ENCODE results near the gene SCN5A. TPM values are rescaled to one million over a fixed set of nuclear protein-coding genes. Genes with fewer than 3 reads are reported as not detected.
A peak's percentile ranks its signal among the peaks of the same experiment; 100 is the strongest.

SCN5A gene
- total RNA-seq, 1 experiment from 2014 or later, result 0.16 TPM

DNA sequence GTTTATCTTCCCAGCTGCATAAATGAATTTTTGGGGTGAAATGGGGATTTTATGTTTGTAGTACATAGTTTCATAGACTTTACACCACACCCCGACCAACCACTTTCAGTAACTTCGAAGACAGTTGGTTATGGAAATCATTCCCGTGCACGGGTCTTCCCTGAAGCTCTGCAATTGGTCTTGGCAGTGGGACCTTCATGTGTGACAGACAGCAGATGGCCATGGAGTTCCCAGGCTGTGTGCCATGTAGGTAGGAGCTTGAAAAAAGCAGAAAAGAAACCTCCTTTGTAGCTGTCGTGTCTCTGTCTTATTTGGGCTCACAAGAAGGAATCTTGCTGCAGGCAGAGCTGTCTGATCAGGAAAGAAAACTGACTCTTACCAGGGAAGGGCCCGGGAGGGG lies 127.5 kb downstream of the SCN5A start:
- Histone ChIP-seq H3K9me3 (no peaks in the 10 kb centered on the region), H3K27me3 (replicated peaks; ENCODE audit: control insufficient read depth, insufficient read depth, low read length) (no peaks in the 10 kb centered on the region), H3K4me1 (no peaks in the 10 kb centered on the region), H3K4me3 (ENCODE audit: low read depth, low read length) (no peak overlapping the region), H3K36me3 (ENCODE audit: control insufficient read depth, insufficient read depth, low read length) (no peaks in the 10 kb centered on the region; the same call in 1 of the 2 replicates)
- H3K4me1 Mint-ChIP-seq (ENCODE audit: low read depth, unreplicated experiment), result no peaks in the 10 kb centered on the region
- no peak for DNase-seq
- H3K9me3 Mint-ChIP-seq (ENCODE audit: unreplicated experiment), result no peaks in the 10 kb centered on the region
- intact Hi-C loops (cut with micrococcal nuclease; ENCODE audit: unreplicated experiment), result loop anchor here (5.0 kb wide), 1 partner anchor 320 kb away; no protein-coding TSS in a partner anchor
- ChIA-PET POLR2A (no interaction called here), CTCF (interaction anchor here (0.6 to 2.6 kb wide), 15 partner anchors 9 to 1326 kb away, joined by 3 to 50 read pairs (median 4); no protein-coding TSS in a partner anchor)
- no peaks in the 10 kb centered on the region for H3K27me3 Mint-ChIP-seq (ENCODE audit: insufficient read depth, unreplicated experiment)
- H3K36me3 Mint-ChIP-seq (ENCODE audit: insufficient read depth, unreplicated experiment), result peaks cover 11% of the 10 kb centered on the region
- no peak overlapping the region for H3K4me3 Mint-ChIP-seq (ENCODE audit: unreplicated experiment)
- no TSS peak for BruUV-seq (replicated peaks)
- H3K27ac Mint-ChIP-seq (ENCODE audit: unreplicated experiment), result no peak overlapping the region
- TF ChIP-seq, protein P1, sequence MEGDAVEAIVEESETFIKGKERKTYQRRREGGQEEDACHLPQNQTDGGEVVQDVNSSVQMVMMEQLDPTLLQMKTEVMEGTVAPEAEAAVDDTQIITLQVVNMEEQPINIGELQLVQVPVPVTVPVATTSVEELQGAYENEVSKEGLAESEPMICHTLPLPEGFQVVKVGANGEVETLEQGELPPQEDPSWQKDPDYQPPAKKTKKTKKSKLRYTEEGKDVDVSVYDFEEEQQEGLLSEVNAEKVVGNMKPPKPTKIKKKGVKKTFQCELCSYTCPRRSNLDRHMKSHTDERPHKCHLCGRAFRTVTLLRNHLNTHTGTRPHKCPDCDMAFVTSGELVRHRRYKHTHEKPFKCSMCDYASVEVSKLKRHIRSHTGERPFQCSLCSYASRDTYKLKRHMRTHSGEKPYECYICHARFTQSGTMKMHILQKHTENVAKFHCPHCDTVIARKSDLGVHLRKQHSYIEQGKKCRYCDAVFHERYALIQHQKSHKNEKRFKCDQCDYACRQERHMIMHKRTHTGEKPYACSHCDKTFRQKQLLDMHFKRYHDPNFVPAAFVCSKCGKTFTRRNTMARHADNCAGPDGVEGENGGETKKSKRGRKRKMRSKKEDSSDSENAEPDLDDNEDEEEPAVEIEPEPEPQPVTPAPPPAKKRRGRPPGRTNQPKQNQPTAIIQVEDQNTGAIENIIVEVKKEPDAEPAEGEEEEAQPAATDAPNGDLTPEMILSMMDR (IDR thresholded peaks at IDR 0.05; ENCODE audit: insufficient read depth in 1 of 2, low read depth in 1 of 2, low read length in 1 of 2, severe bottlenecking in 1 of 2, unreplicated experiment in 1 of 2), result no peak

- no peaks in the 10 kb centered on the region for H3K4me1 ChIP-seq
- TF ChIP-seq, protein P1 (IDR thresholded peaks at IDR 0.05; ENCODE audit: insufficient read depth in 1 of 2, low read depth in 1 of 2, low read length in 1 of 2, severe bottlenecking in 1 of 2, unreplicated experiment in 1 of 2), result peak; percentile 77 to 87
- H3K36me3 ChIP-seq (ENCODE audit: control insufficient read depth, insufficient read depth, low read length), result no peaks in the 10 kb centered on the region; the same call in 1 of the 2 replicates
- H3K36me3 Mint-ChIP-seq (ENCODE audit: insufficient read depth, unreplicated experiment), result peaks cover 11% of the 10 kb centered on the region
- H3K4me3 Mint-ChIP-seq (ENCODE audit: unreplicated experiment), result no peak overlapping the region
- CTCF ChIA-PET, result interaction anchor here (0.6 to 2.6 kb wide), 15 partner anchors 8 to 1326 kb away, joined by 3 to 50 read pairs (median 4); no protein-coding TSS in a partner anchor
- no peak overlapping the region for H3K4me3 ChIP-seq (ENCODE audit: low read depth, low read length)
- H3K4me1 Mint-ChIP-seq (ENCODE audit: low read depth, unreplicated experiment), result no peaks in the 10 kb centered on the region
- H3K27me3 Mint-ChIP-seq (ENCODE audit: insufficient read depth, unreplicated experiment), result no peaks in the 10 kb centered on the region
- no peaks in the 10 kb centered on the region for H3K9me3 Mint-ChIP-seq (ENCODE audit: unreplicated experiment)
- H3K27me3 ChIP-seq (replicated peaks; ENCODE audit: control insufficient read depth, insufficient read depth, low read length), result no peaks in the 10 kb centered on the region
- POLR2A ChIA-PET, result no interaction called here
- intact Hi-C loops (cut with micrococcal nuclease; ENCODE audit: unreplicated experiment), result loop anchor here (1.0 to 5.0 kb wide), 4 partner anchors 130 to 321 kb away; no protein-coding TSS in a partner anchor
- peak; percentile 61 to 62 for DNase-seq
- H3K27ac Mint-ChIP-seq (ENCODE audit: unreplicated experiment), result no peak overlapping the region
- no peaks in the 10 kb centered on the region for H3K9me3 ChIP-seq
- no TSS peak for BruUV-seq (replicated peaks)
These were observed 128.0 kb downstream of the SCN5A start for GRCh38 chr3:38521391-38521987.

GRCh38 chr3:38519651-38520050 lies 129.8 kb downstream of the SCN5A start:
- peaks cover 9% of the 10 kb centered on the region for H3K36me3 Mint-ChIP-seq (ENCODE audit: insufficient read depth, unreplicated experiment)
- BruUV-seq (replicated peaks), result no TSS peak
- TF ChIP-seq, protein P1 (IDR thresholded peaks at IDR 0.05; ENCODE audit: insufficient read depth in 1 of 2, low read depth in 1 of 2, low read length in 1 of 2, severe bottlenecking in 1 of 2, unreplicated experiment in 1 of 2), result no peak
- H3K4me3 Mint-ChIP-seq (ENCODE audit: unreplicated experiment), result no peak overlapping the region
- H3K4me1 ChIP-seq, result no peaks in the 10 kb centered on the region
- no peaks in the 10 kb centered on the region for H3K9me3 ChIP-seq
- no peak overlapping the region for H3K4me3 ChIP-seq (ENCODE audit: low read depth, low read length)
- no peak overlapping the region for H3K27ac Mint-ChIP-seq (ENCODE audit: unreplicated experiment)
- intact Hi-C loops (cut with micrococcal nuclease; ENCODE audit: unreplicated experiment), result loop anchor here (5.0 kb wide), 1 partner anchor 323 kb away; no protein-coding TSS in a partner anchor
- no peaks in the 10 kb centered on the region for H3K4me1 Mint-ChIP-seq (ENCODE audit: low read depth, unreplicated experiment)
- no peaks in the 10 kb centered on the region; the same call in 1 of the 2 replicates for H3K36me3 ChIP-seq (ENCODE audit: control insufficient read depth, insufficient read depth, low read length)
- no peaks in the 10 kb centered on the region for H3K27me3 ChIP-seq (replicated peaks; ENCODE audit: control insufficient read depth, insufficient read depth, low read length)
- DNase-seq, result no peak
- ChIA-PET CTCF (interaction anchor here (1.3 kb wide), 1 partner anchor 86 kb away, joined by 4 read pairs; no protein-coding TSS in a partner anchor), POLR2A (no interaction called here)
- no peaks in the 10 kb centered on the region for H3K9me3 Mint-ChIP-seq (ENCODE audit: unreplicated experiment)
- H3K27me3 Mint-ChIP-seq (ENCODE audit: insufficient read depth, unreplicated experiment), result no peaks in the 10 kb centered on the region
